Stimulated activated CD4-positive, alpha-beta T cell treated with anti-CD3 and anti-CD28 coated beads, TNF-alpha, amount 100 ng/mL, for 24 hours (primary cell): Measurements from ENCODE around the gene PRKCZ.

Source experiments
- DNase-seq, 3 experiments: peaks; one replicate each; pipeline ENCODE4 v3.0.0-alpha.2; 2020; ENCODE audit warnings: low read depth in 3 of 3

The PRKCZ gene

DNA sequence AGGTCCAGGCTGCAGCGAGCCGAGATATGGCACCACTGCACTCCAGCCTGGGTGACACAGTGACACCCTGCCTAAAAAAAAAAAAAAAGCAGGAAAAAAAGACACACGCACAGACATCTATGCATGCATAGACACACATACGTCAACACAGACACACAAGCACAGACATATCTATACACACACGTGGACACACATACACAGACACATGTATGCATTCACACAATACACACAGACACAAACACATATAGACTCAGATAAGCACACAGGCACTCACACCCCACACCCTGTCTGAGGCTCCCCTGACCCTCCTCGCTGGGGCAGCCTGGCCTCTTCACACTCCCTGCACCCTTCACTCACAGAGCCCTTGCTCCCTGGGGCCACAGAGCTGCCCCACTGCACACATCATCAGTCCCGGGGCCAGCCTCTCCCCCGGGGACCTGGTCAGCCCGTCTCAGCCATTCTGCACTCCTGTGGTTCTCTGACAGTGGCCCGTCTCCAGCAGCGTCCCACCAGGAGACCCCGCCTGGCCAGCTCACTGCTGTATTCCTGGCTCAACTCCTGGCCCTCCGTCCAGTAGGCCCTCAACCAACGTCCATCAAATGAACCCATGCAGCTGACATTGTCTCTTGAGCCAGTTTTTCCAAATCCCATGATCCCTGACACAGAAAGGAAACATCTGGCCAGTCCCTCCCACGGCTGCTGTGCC, 4.6 kb upstream of the PRKCZ start:
- no peak for DNase-seq

- DNase-seq = peak in 1 of 3 experiments; percentile 37
Observed at GRCh38 chr1:2046174-2046917, 3.9 kb upstream of the PRKCZ start.

DNA sequence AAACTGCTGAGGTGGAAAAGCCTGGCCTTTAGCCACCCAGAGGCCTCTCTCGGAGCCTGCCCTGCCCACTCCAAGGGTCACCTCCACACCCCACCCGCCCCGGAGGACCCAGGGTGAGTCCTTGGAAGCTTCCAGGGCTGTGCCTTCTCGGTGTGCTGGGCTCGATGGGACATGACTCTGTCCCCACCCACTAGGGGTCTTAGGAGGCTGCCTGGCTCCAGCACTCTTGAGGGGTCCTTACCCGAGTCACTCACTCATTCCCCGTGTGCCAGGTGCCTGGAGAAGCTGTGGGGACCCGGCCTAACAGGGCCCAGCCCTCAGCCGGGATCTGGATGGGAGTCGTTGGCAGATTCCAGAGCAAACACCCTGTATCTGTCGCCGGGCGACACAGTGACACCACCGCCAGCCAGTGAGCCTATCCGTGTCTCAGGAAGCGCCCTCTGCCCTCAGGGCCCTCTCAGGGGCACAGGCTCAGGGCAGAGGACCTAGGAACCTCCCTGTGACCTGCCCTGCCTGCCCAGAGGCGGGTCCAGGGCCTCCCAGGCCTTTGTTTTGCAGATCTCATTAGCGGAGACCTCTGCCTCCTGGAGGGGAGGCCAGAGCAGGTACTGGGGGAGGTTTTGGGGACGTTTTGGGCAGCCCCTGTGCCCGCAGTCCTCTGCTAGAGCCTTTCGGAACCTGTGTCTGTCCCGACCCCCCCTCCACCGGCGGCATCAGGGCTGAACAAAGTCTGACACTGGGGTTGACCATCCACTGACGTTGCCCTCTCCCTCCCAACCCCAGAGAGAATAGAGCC, 3.1 kb upstream of the PRKCZ start:
- no peak for DNase-seq

DNA sequence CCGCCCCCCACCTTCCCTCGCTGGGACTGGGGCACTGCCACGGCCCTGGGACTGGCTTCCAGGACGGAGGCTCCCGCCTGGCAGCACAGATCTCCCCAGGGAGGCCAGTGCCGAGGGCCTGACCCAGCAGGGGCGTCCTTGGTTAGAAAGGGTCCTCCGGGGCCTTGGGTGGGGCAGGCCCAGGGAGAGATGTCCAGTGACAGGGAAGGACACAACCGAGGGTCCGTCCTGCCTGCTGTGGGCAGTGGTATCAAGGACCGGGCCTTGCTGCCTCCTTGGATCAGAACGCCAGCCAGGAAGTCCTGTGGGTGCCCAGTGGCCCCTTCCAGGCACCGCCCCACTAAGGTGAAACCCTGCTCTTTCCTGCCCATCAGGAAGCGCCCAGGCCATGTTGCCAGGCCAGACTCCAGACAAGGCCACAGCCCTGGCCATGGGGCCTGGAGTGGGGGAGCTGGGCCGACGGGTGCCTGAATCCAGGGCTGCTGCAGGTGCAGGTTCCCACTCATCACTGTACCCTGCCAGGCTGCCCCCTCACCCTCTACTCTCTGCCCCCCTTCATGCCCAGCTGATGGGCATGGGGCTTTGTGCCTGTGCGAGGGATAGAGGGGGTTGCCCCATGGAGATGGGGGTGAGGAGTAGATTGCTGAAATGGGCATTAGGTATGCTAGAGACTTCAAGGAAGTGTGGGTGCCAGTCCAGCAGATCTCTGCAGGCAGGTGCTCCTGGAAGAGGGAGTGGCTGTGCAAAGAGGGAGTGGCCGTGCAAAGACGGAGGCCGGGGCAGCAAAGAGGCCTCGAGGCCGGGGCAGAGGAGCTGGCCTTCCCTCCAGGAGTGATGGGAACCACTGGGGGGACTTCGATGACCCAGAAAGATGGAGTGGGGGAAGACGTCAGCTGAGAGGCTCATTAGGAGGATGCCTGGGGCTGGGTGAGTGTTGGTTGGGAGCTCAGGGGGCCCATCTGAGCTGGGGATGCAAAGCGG, 2.2 kb upstream of the PRKCZ start:
- no peak for DNase-seq

DNA sequence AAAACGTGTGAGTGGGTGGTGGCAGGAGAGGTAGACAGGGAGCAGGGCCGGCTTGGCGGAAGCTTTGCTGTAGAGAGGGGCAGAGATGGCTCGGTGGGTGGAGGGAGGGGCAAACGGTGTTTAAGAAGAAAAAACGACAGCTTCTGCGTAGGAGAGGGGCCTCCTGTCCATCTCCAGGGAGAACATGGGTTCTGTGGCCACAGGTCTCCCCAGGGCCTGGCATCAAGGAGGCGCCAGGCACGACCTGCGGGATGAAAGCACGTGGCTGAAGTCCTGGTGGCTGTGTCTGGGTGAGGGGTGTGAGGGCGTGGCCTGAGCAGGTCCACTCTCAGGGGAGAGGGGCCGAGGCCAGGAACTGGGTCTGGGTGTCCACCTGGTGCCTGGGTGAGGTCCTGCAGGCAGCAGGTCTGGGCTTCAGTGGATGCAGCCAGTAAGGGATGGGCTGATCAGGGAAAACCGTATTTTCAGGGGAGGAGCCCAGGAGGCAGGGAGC, 940 bp upstream of the PRKCZ start:
- DNase-seq = no peak

DNA sequence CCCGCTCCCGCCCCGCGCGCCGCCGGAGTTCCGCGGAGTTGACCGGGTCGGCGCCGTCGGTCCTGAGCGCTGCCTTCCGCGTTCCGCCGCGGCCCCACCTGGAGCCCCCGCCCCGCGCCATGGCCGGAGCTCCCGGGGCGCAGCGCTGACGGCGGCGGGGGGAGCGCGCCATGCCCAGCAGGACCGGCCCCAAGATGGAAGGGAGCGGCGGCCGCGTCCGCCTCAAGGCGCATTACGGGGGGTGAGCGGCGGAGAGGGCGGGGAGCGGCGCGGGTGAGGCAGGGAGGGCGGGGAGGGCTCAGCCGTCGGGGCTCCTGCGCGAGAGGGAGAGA, 216 bp downstream of the PRKCZ start:
- peak in 1 of 3 experiments; percentile 12 for DNase-seq

GRCh38 chr1:2050793-2051682, 827 bp downstream of the PRKCZ start:
- DNase-seq = no peak

GRCh38 chr1:2052054-2052679, 2.0 kb downstream of the PRKCZ start:
- DNase-seq = no peak

- no peak for DNase-seq
Observed at GRCh38 chr1:2052756-2053155, 2.5 kb downstream of the PRKCZ start.

- DNase-seq = no peak
Observed at GRCh38 chr1:2053217-2053616, 3.0 kb downstream of the PRKCZ start.

- DNase-seq = no peak
Observed at GRCh38 chr1:2053784-2054376, 3.7 kb downstream of the PRKCZ start.

DNA sequence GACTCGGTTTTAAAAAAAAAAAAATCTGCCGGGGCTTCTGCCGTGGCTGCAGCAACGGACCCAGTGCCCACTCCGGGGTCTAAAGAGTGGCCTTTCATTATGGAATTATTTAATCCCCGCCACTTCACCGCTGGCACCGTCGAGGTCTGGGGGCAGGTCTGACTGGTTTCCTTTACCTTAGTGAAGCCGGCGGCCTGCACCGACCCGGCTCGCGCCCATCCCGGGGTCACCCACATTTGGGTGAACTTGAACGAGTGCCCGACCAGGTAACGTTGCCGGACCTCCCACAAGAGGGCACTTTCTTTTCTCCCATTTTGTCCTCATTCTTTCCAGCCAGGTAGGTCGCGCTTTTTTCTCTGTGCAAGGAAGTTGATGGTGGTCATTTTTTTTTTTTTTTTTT, 4.3 kb downstream of the PRKCZ start:
- DNase-seq = no peak

DNA sequence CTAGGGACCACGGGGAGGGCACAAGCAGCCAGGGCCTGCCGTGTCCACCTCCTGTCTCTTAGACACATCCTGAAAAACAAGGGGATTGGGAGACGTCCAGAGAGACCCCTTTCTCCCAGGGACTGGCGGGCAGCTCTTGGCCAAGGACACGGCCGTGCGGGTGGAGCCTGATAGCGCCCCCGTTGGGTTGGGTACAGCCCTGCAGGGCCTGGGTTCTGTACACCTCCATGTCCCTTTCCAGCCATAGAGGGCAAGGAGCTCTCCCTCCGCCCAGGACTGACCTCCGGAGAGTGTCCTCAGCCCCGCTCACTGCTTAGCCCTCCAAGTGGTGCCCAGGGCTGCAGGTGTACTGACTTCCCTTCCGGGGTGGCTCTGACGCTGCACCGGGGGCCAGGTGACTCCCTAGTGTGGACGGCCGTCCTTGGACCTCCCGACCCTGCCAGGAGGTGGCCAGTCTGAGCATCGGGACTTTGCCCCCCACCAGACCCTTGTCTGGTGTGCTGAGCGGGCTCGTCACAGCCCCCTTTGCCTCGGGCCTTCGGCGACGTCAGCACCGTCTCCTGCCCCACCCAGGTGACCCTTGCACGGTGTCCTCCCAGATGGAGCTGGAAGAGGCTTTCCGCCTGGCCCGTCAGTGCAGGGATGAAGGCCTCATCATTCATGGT, 5.8 kb downstream of the PRKCZ start:
- no peak for DNase-seq

DNA sequence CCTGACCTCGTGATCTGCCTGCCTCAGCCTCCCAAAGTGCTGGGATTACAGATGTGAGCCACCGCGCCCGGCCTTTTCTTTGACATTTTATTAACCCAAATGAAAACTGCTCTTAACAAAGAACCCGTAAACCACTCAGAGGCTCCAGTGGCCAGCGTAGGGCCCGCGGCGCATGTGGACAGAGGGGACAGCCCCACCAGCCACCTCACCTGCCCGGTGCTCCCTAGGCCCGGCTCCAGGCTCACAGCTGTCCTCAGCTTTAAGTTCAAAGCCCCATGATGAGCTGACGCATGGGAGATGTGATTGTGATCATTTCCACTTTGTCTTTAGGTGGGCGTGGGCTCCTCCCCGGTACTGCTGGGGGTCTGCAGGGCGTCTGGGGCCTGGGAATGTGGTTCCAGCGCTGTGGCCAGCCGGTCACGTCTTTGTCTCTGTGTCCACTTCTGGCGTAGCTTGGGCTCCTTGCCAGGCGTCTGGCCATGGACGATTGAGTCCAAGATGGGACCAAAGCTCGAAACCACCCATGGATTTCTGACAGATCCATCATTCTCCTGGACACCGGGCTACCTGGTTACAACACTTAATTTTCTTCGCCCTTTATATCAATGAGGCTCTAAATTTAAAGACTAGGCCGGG, 6.9 kb downstream of the PRKCZ start:
- no peak for DNase-seq

DNA sequence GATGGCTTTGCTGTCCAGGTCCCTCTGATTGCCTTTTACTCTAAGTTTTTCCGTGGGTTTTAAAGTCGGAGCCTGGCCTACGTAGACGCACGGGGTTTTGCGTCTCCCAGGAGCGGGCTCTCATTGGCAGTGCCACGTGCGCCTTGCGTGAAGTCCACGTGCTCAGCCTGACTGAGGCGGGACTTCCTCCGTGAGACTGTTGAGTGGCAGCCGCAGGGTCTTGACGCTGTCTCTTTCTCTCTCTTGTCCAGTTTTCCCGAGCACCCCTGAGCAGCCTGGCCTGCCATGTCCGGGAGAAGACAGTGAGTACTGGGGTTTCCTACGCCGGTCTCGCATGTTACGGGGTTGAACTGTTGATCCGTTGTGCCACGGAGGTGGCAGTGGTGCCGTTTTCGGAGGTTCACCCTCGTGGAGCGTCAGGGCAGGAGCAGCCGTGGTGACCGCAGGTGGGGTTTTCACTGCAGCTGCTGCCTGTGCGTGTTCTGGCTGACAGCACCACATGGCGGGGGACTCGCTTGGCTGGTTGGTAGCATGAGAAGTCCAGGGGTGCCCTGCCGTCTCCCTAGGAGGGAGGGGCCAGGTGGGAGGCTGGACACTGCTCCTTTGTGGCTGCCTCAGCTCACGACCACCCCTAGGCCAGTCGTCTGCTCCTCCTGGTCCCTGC, 9.2 kb downstream of the PRKCZ start:
- no peak for DNase-seq

DNA sequence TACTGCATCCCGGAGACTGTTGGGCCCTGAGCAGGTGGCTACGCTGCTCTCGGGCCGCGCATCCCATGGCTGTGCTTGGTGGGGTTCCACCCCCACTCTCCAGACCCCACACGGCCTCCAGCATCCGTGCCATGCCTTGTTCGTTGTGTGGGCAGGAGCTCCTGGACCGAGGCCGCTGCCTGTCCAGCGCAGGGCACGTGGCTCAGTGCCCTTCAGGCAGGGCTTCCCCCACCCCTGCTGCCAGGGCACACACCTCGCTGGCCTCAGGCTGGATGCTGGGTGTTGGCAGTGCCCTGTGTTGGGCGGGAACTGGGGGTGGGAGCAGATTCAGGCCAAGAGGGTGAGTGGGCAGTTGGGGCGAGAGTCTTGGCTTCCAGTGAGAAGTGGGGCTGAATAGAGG, 9.9 kb downstream of the PRKCZ start:
- DNase-seq = no peak

DNA sequence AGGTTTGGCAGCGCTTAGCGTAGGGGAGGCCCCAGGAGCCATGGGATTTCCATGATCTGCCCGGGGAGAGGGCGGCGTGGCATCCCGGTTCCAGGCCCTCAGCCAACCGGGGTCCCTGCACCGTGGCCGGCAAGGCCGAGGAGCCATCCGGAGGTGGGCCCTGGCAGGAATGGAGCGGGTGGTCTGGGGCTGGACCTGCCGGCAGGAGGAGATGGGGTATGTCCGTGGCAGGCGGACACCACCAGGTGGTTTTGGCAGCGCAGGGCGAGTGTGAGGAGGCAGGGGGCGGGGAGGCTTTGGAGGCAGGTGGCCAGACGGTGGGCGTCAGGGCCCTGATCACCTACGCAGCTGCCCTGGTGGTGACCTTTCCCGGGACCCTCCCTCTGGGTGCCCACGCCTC, 10.3 kb downstream of the PRKCZ start:
- DNase-seq = no peak
